Naive B cell (primary cell): ENCODE data around the gene SH2D3C. TPM values are rescaled to one million over a fixed set of nuclear protein-coding genes. Genes with fewer than 3 reads are reported as not detected.

ENCODE experiments used
- ATAC-seq, 2 donors: fragments of 150-1000 bp; cut with Tn5 transposase; 2 replicates each; pipeline ENCODE4 v1.10.0; 2021; ENCODE audit warnings: low read depth in 2 of 2, mild to moderate bottlenecking in 2 of 2, moderate library complexity in 2 of 2
- DNase-seq: peaks from one replicate; pipeline ENCODE4 v3.0.0; 2022
- H3K27ac Mint-ChIP-seq, 6 donors: one replicate each; pipeline ENCODE4 v1.8.0; 2020 to 2022; ENCODE audit warnings: mild to moderate bottlenecking in 6 of 6, mixed read lengths in 6 of 6, moderate library complexity in 5 of 6, inconsistent platforms in 2 of 6
- H3K27me3 Mint-ChIP-seq, 3 donors: one replicate each; pipeline ENCODE4 v1.8.0; 2021 to 2022; ENCODE audit warnings: mixed read lengths in 3 of 3, mild to moderate bottlenecking in 1 of 3
- H3K36me3 Mint-ChIP-seq, 2 donors: one replicate each; pipeline ENCODE4 v1.8.0; 2020 to 2022; ENCODE audit warnings: mixed read lengths in 2 of 2, inconsistent platforms in 1 of 2, mild to moderate bottlenecking in 1 of 2
- H3K4me1 Mint-ChIP-seq, 3 donors: one replicate each; pipeline ENCODE4 v1.8.0; 2020 to 2022; ENCODE audit warnings: mixed read lengths in 3 of 3, inconsistent platforms in 1 of 3, mild to moderate bottlenecking in 1 of 3, moderate library complexity in 1 of 3
- H3K4me3 Mint-ChIP-seq, 8 donors: one replicate each; pipeline ENCODE4 v1.8.0; 2020 to 2022; ENCODE audit warnings: mild to moderate bottlenecking in 8 of 8, mixed read lengths in 8 of 8, moderate library complexity in 8 of 8, inconsistent platforms in 2 of 8
- H3K9me3 Mint-ChIP-seq, 7 donors: one replicate each; pipeline ENCODE4 v1.8.0; 2020 to 2022; ENCODE audit warnings: mixed read lengths in 7 of 7, mild to moderate bottlenecking in 5 of 7, inconsistent platforms in 2 of 7, moderate library complexity in 1 of 7
- polyA plus RNA-seq, 6 donors: library from polyadenylated mRNA; unstranded; fragments of 300-500 nt; fragmentation: Illumina TruSeq; gene quantifications; one replicate each; pipeline ENCODE4 v1.2.3, GENCODE V29; 2021; ENCODE audit warnings: low read depth in 6 of 6

Gene SH2D3C
- polyA plus RNA-seq, 6 donors from 2014 or later: 29.8 to 87.0 (median 34.7) TPM

DNA sequence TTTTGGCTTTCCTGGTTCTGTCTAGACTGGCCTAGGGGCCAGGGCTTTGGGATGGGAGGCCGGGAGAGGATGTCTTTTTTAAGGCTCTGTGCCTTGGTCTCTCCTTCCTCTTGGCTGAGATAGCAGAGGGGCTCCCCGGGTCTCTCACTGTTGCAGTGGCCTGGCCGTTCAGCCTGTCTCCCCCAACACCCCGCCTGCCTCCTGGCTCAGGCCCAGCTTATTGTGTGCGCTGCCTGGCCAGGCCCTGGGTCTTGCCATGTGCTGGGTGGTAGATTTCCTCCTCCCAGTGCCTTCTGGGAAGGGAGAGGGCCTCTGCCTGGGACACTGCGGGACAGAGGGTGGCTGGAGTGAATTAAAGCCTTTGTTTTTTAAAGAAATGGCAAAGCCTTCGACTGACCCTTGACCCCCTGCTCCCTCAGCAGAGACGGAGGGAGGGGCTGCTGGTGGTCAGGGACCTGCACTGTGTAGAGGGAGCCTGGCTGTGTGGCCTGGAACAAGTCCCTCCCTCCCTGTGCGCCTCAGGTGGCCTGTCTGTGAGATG is 35.3 kb upstream of the SH2D3C start:
- Mint-ChIP-seq H3K36me3 (peaks cover 7 to 17% of the 10 kb centered on the region in 2 donors), H3K9me3 (no peaks in the 10 kb centered on the region), H3K4me1 (peaks cover 2 to 5% (median 4%) of the 10 kb centered on the region in 3 donors), H3K4me3 (no peak overlapping the region), H3K27me3 (no peaks in the 10 kb centered on the region), H3K27ac (no peak overlapping the region)
- ATAC-seq (no peak), DNase-seq (no peak)

- no peak for DNase-seq
- ATAC-seq: no peak
- Mint-ChIP-seq H3K36me3 (peaks cover 7 to 12% of the 10 kb centered on the region in 2 donors), H3K9me3 (no peaks in the 10 kb centered on the region), H3K4me1 (peaks cover 0 to 2% (median under 1%) of the 10 kb centered on the region in 3 donors), H3K27me3 (no peaks in the 10 kb centered on the region), H3K4me3 (no peak overlapping the region), H3K27ac (no peak overlapping the region)
Observed at GRCh38 chr9:127812936-127813675, 34.6 kb upstream of the SH2D3C start.

DNA sequence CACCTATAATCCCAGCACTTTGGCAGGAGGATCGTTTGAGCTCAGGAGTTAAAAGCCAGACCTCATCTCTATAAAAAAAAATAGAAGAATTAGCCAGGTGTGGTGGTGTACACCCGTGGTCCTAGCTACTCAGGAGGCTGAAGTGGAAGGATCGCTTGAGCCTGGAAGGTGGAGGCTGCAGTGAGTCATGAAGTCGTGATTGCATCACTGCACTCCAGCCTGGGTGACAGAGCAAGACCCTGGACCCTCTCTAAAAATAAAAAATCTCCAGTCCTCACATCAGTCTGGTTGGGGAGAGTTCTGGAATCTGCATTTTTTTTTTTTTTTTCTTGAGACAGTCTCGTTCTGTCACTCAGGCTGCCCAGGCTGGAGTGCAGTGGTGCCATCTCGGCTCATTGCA is 33.5 kb upstream of the SH2D3C start:
- no peaks in the 10 kb centered on the region for H3K9me3 Mint-ChIP-seq
- ATAC-seq: no peak

DNA sequence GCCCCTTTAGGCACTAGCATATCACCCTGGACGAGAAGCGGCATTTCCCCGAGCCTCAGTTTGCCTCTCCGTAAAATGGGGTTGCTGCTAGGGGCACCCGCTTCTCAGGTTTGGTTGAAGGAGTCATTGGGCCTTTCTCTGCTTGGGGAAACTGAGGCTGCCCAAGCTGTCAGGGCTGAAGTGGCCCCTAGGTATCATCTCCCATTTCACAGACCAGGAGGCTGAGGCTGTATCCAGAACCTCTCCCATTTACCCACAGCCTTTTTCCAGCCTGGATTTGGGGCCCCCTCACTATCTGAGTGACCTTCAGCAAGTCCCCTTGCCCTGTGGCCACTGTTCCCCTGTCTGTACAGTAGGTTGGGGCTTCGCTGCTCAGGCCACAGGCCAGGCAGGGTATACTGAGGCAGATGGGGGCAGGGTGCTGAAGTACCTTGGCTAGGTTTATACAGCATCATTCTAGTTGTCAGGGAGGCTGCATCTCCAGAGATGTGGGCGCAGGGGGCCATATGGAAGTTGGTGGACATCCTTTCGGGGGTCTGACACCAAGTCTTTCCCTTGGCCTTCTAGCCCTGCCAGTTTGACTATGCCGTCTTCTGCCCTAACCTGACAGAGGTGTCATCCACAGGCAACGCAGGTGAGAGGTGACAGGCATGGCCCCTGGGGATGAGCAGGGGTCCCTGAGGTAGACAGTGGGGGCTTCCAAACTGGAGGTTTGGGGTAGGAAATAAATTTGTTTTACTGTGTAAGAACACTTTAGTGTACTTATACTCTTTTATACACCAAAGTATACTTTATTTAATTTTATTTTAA is 32.1 kb upstream of the SH2D3C start:
- no peaks in the 10 kb centered on the region for H3K36me3 Mint-ChIP-seq
- H3K27me3 Mint-ChIP-seq: no peaks in the 10 kb centered on the region
- H3K4me3 Mint-ChIP-seq: no peak overlapping the region
- ATAC-seq: no peak
- DNase-seq: no peak
- H3K9me3 Mint-ChIP-seq: no peaks in the 10 kb centered on the region
- H3K4me1 Mint-ChIP-seq: peaks cover 4 to 8% (median 6%) of the 10 kb centered on the region in 3 donors
- peak overlapping the region in 1 of 6 donors; percentile 27 for H3K27ac Mint-ChIP-seq

More for the DNA sequence above, 33.5 kb upstream of the SH2D3C start:
- Mint-ChIP-seq H3K4me3 (no peak overlapping the region), H3K4me1 (peaks cover 0 to 2% (median 0%) of the 10 kb centered on the region in 3 donors), H3K27me3 (no peaks in the 10 kb centered on the region), H3K36me3 (peaks cover 0 to under 1% of the 10 kb centered on the region in 2 donors), H3K27ac (peak overlapping the region in 1 of 6 donors; percentile 54)
- DNase-seq: no peak

- no peaks in the 10 kb centered on the region for H3K36me3 Mint-ChIP-seq
- peaks cover 4 to 9% (median 6%) of the 10 kb centered on the region in 3 donors for H3K4me1 Mint-ChIP-seq
- no peak for ATAC-seq
- H3K4me3 Mint-ChIP-seq: peak overlapping the region in 1 of 8 donors; percentile 15
- H3K9me3 Mint-ChIP-seq: no peaks in the 10 kb centered on the region
- no peak for DNase-seq
- no peak overlapping the region for H3K27ac Mint-ChIP-seq
- H3K27me3 Mint-ChIP-seq: no peaks in the 10 kb centered on the region
Observed at GRCh38 chr9:127809540-127810377, 31.3 kb upstream of the SH2D3C start.

DNA sequence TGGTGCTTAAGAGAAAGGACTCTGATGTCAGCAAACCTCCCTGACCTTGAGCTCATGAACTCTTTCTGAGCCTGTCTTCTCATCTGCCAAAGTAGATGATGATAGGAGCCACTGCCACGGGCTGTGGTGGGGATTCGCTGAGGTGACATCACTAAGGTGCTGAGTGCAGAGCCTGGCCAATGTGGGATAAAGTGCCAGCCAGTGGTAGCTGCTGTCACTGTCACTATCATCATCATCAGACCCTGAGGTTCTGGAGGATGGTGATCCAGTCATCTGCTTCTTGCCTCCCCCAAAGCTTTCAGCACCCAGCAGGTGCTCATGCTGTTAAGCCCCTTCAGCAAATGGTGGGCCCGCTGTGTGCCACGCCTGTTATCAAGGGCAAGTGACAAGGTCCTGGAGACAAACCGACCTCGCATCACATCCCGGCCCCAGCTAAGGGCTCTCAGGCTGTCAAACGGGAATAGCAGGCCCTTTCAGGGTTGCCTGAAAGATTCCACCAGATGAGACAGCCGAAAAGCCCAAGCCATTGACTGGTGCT is 30.6 kb upstream of the SH2D3C start:
- Mint-ChIP-seq H3K9me3 (no peaks in the 10 kb centered on the region), H3K27ac (peak overlapping the region in 1 of 6 donors; percentile 47)
- no peak for ATAC-seq

DNA sequence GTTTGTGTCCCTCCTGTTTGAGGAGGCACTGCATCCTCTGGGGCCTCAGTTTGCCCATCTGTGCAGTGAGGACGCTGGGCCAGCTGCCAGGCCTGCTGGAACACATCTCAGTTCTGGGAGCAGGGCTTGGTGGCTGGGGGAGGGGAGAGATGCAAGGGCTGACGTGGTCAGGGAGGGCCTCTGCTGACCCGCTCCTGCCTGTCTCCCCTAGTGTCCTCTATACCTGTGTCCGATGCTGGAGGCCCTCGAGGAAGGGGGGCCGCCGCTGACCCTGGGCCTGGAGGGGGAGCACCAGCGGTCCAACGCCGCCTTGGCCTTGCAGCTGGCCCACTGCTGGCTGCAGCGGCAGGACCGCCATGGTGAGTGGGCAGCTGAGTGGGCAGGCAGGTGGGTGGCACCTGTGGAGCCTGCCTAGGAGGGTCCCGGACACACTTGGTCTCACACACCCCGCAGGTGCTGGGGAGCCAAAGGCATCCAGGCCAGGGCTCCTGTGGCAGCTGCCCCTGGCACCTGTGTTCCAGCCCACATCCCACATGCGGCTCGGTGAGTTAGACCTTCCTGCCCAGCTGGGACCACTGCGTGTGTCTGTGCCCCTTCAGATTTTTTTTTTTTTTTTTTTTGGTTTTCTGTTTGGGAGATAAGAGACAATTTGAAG is 30.0 kb upstream of the SH2D3C start:
- ATAC-seq: no peak
- Mint-ChIP-seq H3K27ac (no peak overlapping the region), H3K4me3 (no peak overlapping the region)

More for the DNA sequence above, 30.6 kb upstream of the SH2D3C start:
- Mint-ChIP-seq H3K36me3 (no peaks in the 10 kb centered on the region), H3K4me1 (peaks cover 4 to 16% (median 12%) of the 10 kb centered on the region in 3 donors), H3K4me3 (no peak overlapping the region), H3K27me3 (no peaks in the 10 kb centered on the region)
- DNase-seq: no peak

DNA sequence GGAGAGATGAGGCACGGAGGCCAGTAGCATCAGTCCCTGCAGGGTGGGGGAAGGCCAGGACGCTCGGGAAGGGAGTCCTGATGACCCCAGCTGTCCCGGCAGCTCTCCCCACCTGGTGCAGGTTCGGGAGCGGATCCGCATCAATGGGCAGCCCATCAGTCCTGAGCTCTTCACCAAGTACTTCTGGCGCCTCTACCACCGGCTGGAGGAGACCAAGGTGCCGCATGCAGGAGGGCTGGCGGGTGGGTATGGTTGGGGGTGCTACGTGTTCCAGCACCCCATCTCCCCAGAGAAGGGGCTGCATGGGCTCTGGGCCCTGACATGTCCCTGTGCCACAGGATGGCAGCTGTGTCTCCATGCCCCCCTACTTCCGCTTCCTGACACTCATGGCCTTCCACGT is 28.4 kb upstream of the SH2D3C start:
- Mint-ChIP-seq H3K36me3 (no peaks in the 10 kb centered on the region), H3K4me1 (peaks cover 16 to 34% (median 31%) of the 10 kb centered on the region in 3 donors), H3K9me3 (no peaks in the 10 kb centered on the region), H3K27me3 (no peaks in the 10 kb centered on the region), H3K27ac (peak overlapping the region in 1 of 6 donors; percentile 40), H3K4me3 (no peak overlapping the region)
- ATAC-seq (no peak), DNase-seq (no peak)

More for the DNA sequence above, 30.0 kb upstream of the SH2D3C start:
- Mint-ChIP-seq H3K36me3 (no peaks in the 10 kb centered on the region), H3K4me1 (peaks cover 7 to 22% (median 18%) of the 10 kb centered on the region in 3 donors), H3K27me3 (no peaks in the 10 kb centered on the region), H3K9me3 (no peaks in the 10 kb centered on the region)
- no peak for DNase-seq

DNA sequence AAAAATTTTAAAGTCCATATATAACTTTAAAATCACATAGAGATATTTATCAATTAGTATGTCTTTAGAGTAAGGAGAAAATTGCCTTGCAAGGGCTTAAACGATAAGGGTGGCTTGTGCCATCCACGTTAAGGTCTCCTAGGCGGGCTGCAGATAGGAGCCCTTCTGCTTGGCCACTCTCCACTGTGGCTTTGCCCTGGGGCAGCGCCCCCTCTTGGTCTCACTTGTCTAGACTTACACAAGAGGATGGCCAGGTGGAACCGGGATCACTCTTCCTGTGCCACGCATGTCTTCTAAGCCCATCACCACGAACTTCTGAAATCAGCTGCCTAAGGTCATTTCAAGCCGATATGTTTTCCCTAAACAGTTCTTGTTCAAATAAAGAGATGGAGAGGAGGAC is 27.2 kb upstream of the SH2D3C start:
- Mint-ChIP-seq H3K36me3 (no peaks in the 10 kb centered on the region), H3K9me3 (no peaks in the 10 kb centered on the region), H3K4me1 (peaks cover 16 to 40% (median 33%) of the 10 kb centered on the region in 3 donors), H3K27me3 (no peaks in the 10 kb centered on the region), H3K4me3 (peak overlapping the region in 1 of 8 donors; percentile 18), H3K27ac (no peak overlapping the region)
- ATAC-seq (no peak), DNase-seq (no peak)

- Mint-ChIP-seq H3K4me1 (peaks cover 16 to 38% (median 33%) of the 10 kb centered on the region in 3 donors), H3K36me3 (no peaks in the 10 kb centered on the region), H3K27ac (peak overlapping the region; percentile 72 to 98 (median 94)), H3K9me3 (no peaks in the 10 kb centered on the region), H3K4me3 (peak overlapping the region; percentile 88 to 96 (median 92)), H3K27me3 (no peaks in the 10 kb centered on the region)
- ATAC-seq (no peak), DNase-seq (peak; percentile 15)
Observed at GRCh38 chr9:127803507-127804352, 25.3 kb upstream of the SH2D3C start.

GRCh38 chr9:127802576-127803443 is 24.3 kb upstream of the SH2D3C start, which contains the start of gene FPGS:
Gene FPGS, plus strand, starts transcription at chr9:127802882. Its CDS starts 43 bp downstream, at chr9:127802925.
- Mint-ChIP-seq H3K4me1 (peaks cover 20 to 47% (median 37%) of the 10 kb centered on the region in 3 donors), H3K27me3 (no peaks in the 10 kb centered on the region), H3K4me3 (peak within 1 kb of the TSS; percentile 88 to 96 (median 92)), H3K9me3 (no peaks in the 10 kb centered on the region), H3K27ac (peak within 1 kb of the TSS; percentile 90 to 98 (median 95)), H3K36me3 (no peaks in the 10 kb centered on the region)
- DNase-seq (peak; percentile 85), ATAC-seq (peak; percentile 80 to 81)
